ENCODE measurements around the gene FGF18.
"Not testable (repeated sequence)": the region's sequence is repeated elsewhere in the genome, so short reads cannot be mapped to it uniquely, and the experiment has no call there.

The FGF18 gene

DNA sequence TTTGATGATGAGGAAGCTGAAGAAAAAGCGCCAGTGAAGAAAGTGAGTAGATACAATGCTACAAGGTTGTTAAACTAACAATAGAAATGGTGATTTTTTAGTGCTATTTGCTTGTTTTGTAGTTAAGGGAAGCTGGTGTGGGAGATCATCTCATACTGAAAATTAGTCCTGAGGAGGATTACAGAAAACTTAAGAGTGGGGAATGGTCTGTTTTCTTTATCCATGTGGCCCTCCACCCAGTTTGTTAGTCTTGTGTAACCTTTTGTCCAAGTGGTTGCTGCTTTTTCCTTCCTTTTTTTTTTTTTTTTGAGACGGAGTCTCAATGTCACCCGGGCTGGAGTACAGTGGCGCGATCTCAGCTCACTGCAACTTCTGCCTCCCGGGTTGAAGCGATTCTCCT is 19.3 kb upstream of the FGF18 start:
- no peak for DNase-seq (ENCODE audit: low read depth)

DNA sequence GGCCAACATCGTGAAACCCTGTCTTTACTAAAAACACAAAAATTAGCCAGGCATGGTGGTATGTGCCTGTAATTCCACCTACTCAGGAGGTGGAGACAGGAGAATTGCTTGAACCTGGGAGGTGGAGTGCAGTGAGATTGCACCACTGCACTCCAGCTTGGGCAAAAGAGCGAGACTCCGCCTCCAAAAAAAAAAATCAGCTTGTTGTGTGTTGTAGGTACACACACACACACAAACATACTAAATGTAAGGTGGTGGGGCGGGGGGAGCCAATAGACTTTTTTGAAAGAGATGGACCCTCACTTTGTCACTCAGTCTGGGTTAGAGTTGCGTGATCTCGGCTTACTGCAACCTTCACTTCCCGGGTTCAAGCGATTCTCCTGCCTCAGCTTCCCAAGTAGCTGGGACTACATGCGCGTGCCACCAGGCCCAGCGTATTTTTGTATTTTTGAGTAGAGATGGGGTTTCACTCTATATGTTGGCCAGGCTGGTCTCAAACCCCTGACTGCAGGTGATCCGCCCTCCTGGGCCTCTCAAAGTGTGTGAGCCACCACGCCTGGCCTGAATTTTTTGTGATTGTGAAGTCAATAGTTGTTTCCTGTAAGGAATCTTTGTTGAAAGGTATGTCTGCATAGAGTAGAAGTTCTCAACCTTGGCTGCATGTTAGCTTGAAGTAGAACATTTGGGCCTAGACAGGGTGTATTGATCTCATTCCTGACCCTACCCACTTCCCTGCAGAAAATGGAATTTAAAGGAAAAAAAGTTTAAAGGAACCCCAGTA is 18.1 kb upstream of the FGF18 start:
- no peak for DNase-seq (ENCODE audit: low read depth)

DNA sequence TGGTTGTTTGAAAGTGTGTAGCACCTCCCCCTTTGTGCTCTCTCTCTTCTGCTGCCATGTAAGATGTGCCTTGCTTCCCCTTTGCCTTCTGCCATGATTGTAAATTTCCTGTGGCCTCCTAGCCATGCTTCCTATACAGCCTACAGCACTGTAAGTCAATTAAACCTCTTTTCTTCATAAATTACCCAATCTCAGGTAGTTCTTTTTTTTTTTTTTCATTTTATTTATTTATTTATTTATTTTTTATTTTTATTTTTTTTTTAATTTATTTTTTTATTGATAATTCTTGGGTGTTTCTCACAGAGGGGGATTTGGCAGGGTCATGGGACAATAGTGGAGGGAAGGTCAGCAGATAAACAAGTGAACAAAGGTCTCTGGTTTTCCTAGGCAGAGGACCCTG is 16.7 kb upstream of the FGF18 start:
- not testable (repeated sequence) for DNase-seq (ENCODE audit: low read depth)

DNA sequence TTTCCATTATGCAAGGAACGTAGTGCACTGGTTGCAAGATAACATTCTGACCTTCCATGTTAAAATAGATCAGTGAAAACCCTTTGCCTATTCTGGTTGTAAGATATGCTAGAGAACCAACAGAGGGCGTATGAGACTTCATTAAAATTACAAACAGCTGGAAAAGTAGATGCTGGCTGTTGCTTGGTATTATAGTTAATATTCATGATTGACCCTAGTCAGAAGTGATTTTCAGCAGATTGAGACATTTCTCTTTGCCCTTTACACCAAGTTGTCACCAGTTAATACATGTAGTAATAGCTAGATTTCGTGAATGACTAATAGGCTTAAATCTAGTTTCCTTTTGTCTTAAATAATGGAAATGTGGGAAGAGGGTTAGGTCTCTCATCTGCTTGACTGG is 13.8 kb upstream of the FGF18 start:
- DNase-seq (ENCODE audit: low read depth), result peak; percentile 26

DNA sequence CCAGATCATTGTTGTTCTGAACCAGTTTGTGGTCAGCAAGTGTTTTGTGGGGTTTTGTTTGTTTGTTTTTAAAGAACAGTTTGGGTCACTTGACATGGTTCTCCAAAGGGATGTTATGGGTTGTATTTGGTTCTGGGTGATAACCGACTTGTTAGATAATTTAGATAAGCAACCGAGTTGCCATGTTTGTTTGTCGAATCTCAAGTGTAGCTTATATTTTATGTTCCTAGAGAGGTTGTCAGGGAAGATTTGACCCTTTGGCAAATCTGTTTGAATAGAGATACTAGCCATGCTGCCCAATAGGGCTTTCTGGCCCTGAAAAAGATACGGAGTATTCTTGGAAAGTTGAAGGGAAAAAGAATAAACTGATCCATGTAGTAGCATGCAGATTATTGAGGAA is 12.2 kb upstream of the FGF18 start:
- no peak for DNase-seq (ENCODE audit: low read depth)

DNA sequence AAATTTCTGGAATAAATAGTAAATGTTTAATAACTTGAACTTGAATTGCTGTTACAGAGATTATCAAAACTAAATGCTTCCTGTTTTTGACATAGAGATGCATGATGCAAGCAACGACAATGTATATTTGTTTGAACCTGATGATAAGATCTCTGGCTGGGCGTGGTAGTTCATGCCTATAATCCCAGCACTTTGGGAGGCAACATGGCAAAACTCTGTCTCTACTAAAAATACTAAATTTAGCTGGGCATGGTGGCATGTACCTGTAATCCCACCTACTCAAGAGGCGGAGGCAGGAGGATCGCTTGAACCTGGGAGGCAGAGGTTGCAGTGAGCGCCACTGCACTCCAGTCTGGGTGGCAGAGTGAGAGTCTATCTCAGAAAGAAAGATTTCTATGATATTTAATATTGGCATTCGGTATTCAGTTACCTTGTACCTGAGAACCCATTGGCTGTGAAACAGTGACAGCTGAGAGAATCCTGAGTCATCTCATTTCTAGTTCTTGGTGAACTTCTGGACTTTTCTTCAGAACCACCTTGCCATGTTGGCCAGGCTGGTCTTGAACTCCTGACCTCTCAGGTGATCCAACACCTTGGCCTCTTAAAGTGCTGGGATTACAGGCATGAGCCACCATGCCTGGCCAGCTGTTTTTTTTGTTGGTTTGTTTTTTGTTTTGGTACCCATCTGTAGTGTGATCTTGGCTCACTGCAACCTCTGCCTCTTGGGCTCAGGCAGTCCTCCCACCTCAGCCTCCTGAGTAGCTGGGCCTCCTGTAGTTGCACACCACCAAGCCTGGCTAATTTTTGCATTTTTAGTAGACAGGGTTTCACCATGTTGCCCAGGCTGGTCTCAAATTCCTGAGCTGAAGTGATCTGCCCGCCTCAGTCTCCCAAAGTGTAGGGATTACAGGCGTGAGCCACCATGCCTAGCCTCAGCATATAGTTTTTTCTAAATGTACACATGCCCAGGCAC is 10.0 kb upstream of the FGF18 start:
- DNase-seq (ENCODE audit: low read depth), result no peak

DNA sequence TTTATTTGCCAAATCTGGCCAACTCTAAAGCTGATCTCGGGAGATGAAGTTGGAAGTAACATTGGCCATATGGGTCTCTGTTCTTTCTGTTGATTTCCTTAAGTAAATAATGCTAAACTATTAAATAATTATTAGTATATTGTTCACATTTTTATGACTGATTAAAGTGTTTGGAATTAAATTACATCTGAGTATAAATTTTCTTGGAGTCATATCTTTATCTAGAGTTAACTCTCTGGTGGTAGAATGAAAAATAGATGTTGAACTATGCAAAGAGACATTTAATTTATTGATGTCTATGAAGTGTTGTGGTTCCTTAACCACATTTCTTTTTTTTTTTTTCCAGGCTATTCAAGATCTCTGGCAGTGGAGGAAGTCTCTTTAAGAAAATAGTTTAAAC is 9.3 kb upstream of the FGF18 start:
- DNase-seq (ENCODE audit: low read depth), result no peak

DNA sequence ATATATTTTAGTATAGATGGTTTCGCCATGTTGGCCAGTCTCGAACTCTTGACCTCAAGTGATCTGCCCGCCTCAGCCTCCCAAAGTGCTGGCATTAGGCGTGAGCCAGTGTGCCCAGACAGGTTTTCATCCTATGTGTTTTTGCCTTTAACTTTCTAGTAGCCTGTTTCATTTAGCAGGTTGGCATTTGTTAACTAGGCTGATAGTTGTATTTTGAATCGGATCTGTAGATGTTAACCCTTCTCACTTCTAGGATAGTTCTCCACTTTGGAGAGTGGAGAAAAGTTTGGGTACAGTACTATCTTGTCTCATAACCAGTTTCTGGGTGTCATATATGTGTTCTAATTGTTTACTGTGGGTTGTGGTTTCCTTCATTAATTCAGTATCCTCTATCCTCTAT is 7.3 kb upstream of the FGF18 start:
- no peak for DNase-seq (ENCODE audit: low read depth)

DNA sequence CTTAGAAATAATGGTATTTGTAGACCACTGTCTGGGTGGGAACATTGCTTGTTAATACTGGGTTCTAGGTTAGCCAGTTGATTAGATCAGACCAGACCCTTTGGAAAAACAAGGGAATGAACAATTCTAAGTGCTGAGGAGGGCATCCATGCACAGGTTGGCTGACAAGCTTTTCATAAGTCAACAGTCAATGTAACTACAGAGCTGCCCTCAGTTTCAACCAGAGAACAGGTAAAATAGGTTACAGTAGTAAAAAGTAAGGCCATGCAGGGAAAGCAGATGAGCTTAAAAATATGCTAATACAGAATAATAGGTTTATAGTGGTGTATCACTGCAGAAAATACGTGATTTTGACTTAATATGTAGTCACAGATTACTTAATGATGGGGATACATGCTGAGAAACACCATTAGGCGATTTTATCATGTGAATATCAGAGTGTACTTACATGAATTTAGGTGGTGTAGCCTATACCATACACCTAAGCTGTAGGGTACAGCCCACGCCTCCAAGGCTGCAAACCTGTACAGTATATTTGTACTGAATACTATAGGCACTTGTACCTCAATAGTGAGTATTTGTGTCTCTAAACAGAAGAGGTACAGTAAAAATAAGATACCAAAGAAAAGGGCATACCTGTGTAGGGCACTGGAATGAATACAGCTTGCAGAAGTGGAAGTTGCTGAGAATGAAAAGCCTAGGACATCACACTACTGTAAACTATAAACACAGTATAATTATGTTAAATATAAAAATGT is 6.1 kb upstream of the FGF18 start:
- DNase-seq (ENCODE audit: low read depth), result no peak

DNA sequence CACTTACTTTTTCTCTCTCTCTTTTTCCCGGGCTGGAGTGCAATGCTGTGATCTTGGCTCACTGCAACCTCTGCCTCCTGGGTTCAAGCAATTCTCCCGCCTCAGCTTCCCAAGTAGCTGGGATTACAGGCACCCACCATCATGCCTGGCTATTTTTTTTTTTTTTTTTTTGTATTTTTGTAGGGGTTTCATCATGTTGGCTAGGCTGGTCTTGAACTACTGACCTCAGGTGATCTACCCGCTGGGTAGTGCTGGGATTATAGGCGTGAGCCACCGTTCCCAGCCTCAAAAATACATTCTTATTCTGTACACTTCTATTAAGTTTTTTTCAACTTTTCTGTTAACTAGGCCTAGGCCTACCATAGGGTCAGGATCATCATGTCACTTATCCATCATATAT is 5.5 kb upstream of the FGF18 start:
- DNase-seq (ENCODE audit: low read depth), result not testable (repeated sequence)

DNA sequence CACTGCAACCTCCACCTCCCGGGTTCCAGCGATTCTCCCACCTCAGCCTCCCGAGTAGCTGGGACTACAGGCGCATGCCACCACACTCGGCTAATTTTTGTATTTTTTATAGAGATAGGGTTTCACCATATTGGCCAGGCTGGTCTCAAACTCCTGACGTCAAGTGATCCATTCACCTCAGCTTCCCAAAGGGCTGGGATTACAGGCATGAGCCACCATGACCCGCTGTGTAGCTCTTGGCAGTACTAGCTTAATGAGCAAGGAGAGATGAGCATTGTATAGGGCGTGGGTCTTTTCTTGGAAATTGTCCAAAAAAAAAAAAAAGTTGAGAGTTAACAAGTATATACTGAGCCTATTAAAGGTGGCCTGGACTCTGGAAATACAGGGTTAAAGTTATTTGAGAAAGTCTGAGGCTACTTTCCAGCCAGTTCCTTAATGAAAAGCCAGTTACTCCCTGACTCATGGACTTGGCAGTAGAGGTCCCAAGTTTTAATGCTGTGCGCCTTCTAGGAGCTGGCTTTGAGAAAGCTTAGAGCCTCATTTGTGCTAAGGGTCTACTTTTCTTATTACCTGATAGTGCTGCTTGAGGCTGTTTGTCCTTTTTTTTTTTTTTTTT is 4.2 kb upstream of the FGF18 start:
- DNase-seq (ENCODE audit: low read depth), result peak; percentile 67

DNA sequence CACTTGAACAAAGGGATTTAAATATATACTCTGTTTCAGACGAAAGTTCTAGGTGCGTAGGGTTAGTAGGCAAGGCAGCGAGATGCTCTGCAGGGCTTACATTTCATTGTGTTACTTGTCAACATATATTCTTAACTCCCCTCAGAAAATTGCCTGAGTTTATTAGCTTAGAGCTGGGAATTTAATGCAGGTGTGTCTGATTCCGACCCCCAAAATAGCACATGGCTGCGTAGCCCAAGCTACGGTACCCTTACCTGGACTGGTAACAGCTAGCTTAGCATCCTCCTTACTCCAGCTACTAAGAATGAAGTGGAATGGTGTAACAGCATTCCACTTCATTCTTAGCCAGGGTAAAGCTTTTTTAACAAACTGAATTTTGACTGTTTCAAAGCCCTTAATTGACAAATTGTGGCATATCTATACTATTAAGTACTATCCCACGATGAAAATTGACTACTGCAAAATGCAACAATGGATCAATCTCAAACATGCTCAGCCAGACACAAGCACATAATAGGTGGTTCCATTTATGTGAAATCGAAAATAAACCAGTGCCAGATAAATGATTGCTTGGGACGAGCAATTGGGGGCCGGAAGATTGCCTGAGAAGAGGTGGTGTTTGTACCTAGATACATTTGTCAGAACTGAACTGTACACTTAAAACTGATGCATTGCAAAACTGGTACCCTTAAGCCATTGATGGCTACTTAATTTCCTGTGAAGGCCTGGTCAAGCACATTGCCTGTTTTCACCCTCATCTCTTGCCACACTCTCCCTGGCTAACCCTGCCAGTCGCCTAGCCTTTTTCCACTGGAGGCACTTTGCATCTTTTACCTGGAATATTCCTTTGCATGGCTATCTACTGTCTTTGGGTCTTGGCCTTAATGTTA is 3.0 kb upstream of the FGF18 start:
- DNase-seq (ENCODE audit: low read depth), result no peak

DNA sequence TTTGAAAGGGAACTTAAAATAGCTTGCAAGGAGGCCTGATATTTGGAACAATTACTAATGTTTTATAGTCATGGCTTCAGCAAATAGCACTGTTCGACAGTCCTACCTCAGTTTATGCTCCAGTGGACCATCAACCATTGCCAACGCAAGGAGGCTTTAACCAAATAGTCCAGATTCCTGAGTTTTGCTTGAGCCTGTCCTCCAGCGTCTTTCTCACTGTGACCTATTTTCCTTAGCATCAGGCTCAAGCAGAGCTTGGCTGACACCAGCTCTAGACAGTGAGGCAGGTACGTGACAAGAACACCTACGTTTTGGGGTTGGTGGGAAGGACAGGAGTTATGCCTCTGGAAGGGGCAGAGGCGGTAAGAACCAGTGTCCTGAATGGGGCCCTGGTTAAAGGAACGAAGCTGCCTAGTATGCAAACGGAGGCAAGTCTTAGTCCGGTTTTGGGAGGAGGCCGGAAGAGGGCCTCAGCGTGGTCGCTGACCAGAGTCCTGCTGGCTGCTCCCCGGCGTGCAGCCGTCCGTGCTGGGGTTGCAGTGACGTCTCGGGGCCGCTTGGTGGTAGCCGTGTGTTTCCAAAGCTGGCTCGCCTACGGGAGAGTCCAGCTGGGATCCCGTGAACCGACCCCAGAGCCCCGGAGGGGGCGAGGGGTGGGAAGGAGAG is 998 bp upstream of the FGF18 start:
- peak; percentile 78 for DNase-seq (ENCODE audit: low read depth)

DNA sequence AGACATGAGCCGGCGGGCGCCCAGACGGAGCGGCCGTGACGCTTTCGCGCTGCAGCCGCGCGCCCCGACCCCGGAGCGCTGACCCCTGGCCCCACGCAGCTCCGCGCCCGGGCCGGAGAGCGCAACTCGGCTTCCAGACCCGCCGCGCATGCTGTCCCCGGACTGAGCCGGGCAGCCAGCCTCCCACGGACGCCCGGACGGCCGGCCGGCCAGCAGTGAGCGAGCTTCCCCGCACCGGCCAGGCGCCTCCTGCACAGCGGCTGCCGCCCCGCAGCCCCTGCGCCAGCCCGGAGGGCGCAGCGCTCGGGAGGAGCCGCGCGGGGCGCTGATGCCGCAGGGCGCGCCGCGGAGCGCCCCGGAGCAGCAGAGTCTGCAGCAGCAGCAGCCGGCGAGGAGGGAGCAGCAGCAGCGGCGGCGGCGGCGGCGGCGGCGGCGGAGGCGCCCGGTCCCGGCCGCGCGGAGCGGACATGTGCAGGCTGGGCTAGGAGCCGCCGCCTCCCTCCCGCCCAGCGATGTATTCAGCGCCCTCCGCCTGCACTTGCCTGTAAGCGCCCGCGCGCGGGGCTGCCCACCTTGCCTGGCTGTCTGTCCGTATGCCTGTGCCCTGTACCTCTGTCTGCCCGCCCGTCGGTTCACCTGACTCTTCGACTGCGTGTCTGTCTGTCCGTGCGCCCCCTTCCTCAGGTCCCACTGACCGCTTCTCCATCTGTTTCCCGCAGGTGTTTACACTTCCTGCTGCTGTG is 412 bp downstream of the FGF18 start:
- DNase-seq (ENCODE audit: low read depth), result peak; percentile 16

DNA sequence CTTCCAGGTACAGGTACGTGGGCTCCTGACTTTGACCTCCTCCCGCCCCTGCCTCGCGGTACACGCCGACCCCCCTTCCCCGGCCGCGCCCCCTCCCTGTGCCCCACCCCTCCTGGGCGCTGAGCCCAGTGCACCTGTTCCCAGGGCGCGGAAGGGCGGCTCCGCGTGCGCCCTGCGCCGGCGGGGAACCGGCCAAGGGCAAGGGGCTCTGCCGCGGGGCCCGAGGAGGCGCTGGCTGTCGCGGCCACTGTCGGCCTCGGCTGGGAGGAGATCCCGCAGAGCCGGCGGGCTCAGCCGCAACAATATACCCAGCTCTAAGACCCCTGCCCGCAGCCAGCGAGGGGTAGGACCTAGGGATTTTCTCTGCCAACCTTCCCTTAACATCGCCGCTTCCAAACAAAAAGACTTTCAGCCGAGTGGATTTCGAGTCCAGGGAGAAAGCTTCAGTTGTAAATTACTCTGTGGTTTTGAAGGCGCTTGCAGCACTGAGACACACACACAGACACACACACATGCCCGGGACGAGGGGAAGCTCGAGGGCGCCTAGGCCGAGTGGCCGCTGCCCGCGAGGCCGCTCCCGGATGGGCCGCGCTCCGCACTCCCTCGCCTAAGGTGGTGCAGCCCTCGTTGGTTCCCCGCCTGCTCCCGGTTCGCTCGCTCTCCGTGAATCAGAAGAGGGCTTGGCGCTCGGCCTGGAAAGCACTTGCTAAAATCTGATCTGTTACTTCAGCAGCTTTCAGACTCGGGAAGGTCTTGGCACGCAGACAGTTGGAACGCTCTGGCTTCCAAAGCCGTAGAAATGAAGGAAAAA is 1.2 kb downstream of the FGF18 start:
- peak; percentile 77 for DNase-seq (ENCODE audit: low read depth)

DNA sequence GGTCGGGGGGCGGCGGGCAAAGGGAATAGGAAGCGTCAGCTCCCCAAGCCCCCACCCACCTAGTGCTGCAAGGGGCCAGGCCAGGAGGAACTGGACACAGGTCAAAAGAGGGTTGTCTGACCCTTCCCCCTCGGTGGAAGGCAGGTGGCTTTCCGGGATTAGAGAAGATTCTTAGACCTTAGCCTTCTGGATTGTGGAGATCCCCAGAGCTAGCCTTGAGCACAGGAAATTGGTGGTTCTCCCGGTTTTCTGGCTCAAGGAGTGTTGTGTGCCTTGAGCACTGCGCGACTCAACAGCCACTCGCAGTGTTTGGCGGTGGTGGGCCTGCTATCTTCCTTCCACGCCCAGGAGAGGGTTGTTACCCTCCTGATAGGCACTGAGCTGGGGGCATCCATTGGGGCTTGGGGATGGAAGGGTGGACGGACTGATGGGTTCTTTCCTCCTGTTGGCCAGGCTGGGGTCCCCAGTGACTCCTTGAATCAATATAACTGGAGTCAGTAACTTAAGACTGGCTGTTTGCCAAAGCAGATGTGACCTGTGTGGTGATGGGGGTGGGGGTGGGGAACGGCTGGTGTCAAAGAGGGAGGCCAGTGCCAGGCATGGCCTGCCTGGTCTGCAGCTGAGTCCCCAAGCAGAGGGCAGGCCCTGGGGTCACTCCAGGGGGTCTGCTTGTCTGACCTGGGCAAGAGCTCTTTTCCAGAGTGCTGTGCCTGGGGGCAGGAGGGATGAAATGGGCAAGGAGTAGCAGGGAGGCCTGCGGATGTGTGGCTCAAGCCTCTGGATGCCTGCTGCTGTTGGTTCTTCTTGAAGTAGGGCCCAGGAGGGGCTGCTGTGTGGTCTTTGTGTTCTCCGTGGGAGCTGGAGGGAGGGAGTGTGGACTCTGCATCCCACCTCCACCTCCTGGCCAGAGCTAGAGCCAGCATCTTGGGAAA is 2.1 kb downstream of the FGF18 start:
- no peak for DNase-seq (ENCODE audit: low read depth)

DNA sequence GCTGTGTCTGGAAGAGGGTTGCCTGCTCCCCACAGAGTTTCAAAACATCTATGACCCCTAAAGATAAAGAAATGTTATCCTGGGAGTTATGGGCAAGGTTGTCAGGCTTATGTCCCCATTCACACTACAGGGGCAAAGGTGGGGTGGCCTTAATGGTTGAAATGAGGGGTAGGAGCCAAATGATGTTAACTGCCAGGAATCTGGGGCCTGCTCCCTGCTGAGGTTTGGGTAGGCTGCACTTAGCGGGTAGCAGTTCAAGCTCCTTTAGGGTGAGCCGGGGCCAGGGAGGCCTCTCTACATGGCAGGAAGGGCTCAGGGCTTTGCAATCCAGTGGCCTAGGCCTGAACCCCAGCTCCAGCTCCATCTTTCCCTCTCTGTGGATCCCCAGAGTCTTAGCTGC is 3.0 kb downstream of the FGF18 start:
- DNase-seq (ENCODE audit: low read depth), result no peak
